ENCODE data around the gene IRF6.

GRCh38 chr1:209855623-209856022 lies 49.7 kb upstream of the IRF6 start:
- TF ChIP-seq CTCF (IDR thresholded peaks at IDR 0.05; ENCODE audit: insufficient read depth, low read depth, low read length) (no peak), EZH2 (IDR thresholded peaks at IDR 0.05; ENCODE audit: insufficient read depth, low read length) (no peak)
